Stimulated activated naive CD4-positive, alpha-beta T cell treated with Interleukin-2 at 50 U/mL for 16 hours (primary cell): ENCODE measurements around the gene DNAJC18.

ENCODE experiments used
- DNase-seq: peaks from one replicate; lab custom pipeline; 2025; lab: John Stamatoyannopoulos, UW

DNAJC18 gene

DNA sequence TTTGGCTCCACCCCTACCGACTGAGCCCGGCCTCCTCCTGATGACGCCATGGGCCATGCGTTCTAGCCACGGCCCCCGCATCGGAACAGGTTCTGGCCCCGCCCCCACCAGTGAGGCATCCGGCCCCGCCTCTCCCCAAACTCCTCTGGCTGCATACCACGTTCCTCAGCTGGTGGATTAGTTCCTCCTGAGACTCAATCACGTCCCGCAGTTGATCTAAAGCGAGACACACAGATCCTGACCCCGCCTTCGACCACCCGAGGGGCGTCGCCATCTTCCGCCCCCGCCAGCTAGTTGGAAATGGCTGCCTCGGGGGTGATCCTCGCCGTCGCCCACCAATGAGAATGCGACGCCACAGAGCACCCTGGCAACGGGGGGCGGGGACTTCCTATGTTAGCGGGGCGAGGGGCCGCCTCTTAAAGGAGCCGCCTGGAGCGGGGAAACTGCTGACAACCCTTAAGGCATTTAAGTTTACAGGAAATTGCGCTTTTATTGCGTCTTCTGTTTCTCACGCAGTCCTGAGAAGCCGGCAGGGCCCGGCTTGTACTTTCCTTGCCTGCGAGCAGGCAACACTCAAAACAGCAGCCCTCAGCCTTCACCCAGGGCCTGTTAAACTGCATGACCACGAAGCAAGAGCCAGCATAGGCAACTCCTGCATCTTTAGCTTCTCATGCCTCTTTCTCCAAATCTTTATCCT is 35.4 kb downstream of the DNAJC18 start, which contains the start of gene SPATA24:
Gene SPATA24 (minus strand): TSS at position 303 of the 697 bp plus-strand sequence. CDS start 29 bp downstream, at position 274.
- peak; percentile 98 for DNase-seq

DNA sequence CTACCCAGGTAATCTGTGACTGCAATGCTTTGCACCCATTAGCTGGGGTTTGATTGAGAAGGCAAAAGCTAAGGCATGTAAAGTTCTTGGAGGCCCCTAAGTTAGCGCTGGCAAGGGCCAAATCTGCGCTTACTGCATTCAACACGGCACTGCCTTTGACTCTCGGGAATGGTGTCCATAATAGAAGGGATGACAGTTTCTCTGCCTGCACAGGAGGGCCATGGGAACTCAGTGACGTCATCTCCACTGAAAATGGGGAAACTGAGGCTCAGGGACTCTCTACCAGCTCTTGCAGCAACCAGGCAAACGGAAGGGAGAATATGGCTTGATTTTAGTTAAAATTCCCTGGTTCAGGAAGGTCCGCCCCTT is 35.9 kb downstream of the DNAJC18 start:
- DNase-seq, result no peak

DNA sequence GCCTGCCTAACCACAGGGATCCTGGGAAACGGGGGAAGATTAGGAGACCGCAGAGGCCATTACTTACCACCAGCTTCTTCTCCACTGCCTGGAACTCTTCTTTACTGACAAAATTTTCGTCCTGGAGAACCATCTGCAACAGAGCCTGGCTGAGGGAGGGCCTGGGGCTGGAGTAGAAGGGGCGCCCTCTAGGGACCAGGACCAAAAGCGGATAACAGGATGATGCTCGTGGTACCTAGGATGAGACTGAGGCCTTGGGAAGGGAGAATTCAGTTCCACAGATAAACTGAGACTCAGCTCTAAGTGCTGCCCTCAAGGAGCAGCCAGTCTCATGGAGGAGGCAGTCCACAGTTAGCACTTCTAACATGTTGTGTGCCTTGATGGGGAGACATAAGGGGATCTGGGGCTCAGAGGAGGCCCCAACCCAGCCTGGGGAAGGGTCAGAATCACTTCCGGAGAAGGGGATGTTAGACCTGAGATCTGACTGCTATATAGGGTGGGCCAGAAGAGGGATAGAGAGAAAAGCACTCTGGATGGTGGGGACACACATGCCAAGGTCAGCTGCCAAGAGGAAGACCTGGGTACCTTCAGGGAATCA is 36.7 kb downstream of the DNAJC18 start:
- DNase-seq, result no peak

- DNase-seq, result no peak
Measured at GRCh38 chr5:139401546-139401945, 37.8 kb downstream of the DNAJC18 start.

- DNase-seq, result no peak
Measured at GRCh38 chr5:139399501-139400121, 39.7 kb downstream of the DNAJC18 start.

DNA sequence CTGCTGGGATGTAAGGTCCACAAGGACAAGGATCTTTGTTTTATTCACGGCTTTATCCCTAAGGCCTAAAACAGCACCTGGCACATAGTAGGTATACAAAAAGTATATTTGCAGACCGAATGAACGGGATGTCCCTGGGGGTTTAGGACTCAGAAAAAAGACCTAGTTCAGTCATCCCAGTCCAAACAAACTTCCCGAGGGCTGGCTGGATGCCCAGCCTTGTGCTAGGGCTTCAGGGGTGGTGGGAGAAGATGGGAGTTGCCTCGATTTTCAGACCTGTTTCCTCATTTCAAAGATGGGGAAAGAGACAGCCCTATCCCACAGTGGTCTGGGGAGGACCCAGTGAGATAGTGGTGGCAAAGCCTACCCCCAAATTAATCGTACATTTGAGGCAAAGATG is 41.4 kb downstream of the DNAJC18 start:
- DNase-seq, result no peak

DNA sequence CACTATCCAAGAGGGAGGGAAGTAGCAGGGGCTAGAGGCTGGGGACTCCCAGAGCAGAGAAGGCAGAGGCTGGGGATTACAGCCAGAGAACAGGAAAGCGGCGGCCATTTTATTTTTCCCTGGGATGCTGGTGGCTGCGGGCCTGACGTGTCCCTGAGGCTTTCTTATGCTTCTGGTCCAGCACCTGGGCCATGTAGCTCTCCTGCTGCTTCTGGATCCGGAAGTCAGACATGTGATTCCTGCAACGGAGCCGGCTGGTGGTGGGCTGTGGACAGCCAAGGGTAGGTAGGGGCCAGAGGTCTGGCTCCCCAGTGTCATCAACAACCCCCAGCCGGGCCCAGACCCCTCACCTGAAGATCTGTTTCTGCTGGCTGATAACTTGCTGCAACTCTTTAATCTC is 42.6 kb downstream of the DNAJC18 start:
- DNase-seq, result no peak

DNA sequence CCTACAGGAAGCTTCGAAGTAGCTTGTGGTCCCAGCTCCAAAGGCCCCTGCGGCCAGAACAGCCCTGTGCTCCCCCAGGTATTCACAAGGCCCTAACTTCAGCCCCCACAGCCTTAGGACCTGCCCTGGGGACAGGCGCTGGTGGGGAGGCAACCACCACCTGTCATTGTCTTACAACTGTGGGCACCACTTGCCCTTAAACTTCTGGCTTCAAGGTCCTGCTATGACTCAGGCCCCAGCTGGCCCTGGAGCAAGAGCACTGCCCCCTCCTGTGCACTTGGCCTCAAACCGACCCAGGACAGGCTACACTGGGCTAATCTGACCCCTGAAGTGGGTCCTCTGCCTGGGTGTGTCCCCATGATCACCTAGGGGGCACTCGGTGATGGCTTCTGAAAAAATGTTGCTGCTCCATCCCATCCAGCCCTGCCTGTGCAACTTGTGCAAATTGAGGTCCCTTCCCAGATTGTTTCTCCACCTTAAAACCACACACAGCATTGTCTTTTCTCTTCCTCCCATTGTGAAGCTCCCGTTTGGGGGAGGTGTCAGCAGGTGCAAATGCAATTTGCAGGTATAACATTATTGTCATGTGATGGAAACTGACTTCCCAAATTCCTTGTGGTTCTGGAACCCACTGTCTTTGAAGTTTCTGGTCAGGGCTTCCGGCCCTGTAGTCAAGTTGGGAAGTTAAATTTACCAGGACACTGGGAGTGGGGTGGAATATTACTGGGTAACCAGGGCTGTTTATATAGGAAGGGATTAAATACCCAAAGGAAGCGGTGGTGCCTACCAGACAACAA is 43.3 kb downstream of the DNAJC18 start:
- no peak for DNase-seq

DNA sequence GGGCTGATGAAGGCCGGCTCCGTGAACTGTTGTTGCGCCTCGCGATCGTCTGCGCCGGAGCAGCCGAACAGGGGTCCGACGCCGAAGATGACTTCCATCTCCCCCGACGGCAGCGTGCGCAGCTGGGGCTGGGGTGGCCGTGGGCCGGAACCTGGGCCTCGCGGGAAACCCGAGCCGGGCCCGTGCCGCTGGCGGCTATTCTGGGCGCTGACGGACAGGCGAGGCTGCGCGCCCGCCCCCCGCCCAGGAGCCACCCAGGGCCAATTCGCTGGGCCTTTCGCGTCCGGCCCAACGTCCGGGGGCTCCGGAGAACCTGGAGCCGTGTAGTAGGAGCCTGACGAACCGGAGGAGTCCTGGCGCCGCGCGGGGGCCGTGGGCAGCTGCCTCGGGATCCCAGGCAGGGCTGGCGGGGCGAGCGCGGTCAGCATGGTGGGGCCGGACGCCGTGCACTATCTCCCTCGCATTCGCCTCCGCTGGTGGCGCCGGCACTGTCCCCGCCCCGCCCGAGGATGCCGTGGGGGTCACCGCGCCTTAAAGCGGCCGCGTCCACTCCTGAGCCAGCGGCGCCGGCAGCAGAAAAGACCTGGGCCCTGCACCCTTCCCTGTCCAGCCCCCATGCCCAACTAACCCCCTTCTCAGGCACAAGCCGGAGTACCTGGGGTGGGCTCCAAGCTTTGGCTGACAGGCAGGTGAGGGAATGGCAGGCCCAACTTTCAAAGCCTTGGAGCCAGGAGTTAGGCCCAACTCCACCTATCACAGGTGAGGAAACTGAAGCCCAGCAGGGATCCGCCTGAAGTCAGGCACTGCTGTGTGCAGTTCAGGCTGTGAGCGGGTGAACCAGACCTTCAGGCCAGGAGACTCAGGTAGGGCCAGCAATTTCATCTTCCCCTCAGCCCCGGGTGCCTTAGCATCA is 44.4 kb downstream of the DNAJC18 start, which contains the start of gene PROB1:
Gene PROB1 (minus strand): TSS at position 451 of the 913 bp plus-strand sequence. CDS start 23 bp downstream, at position 428.
- DNase-seq, result no peak

DNA sequence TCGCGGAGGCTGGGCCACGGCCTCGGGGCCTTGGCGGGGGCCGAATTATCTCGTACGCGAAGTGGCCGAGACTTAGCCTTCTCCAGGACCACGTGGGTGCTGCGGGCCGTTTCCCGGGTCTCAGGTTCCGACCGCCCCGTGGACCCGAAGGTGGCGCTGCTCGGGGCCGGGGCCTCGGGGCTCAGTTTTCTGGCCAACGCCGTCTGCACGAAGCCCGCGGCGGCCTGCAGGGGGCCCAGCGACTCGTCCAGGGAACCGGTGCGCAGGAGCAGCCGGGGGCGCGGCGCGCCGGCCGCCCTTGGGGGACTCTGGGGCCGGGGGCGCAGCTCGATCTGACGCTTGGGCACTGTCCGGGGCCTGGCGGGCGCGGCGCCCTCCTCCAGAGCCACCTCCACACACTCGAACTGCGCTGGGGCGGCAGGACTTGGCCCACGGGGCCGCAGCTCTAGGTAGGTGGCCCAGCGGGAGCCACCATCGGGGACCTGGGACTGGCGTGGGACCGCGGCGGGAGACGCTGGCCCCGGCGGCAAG is 45.1 kb downstream of the DNAJC18 start:
- peak; percentile 49 for DNase-seq

DNA sequence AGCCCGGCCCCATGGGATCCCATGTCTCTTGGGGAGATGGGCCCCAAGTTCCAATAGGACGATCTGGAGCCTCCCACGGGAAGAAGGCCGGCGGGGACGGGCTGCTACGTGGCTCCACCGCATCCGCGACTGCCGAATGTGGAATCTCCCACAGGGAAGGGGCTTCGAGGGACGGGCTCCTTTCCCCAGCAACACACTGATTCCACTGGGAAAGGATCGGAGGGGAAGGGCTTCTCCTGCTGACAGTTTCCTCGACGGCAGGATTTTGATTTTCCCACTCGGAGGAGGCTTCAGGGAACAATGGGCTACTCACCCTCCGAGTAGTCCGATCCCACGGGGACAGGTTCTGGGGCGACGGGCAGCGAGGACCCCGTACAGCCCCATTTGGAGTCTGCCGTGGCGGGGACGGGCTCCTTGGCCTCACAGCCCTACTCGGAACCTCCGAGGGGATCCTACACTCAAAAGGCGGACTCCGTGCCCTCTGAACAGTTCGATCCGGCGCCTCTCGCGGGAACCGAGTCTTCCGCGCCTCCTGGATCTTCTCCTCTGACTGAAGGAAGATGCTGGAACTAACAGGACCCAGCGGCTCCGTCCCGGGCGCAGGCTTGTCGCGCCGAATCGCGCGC is 45.7 kb downstream of the DNAJC18 start:
- DNase-seq, result no peak

DNA sequence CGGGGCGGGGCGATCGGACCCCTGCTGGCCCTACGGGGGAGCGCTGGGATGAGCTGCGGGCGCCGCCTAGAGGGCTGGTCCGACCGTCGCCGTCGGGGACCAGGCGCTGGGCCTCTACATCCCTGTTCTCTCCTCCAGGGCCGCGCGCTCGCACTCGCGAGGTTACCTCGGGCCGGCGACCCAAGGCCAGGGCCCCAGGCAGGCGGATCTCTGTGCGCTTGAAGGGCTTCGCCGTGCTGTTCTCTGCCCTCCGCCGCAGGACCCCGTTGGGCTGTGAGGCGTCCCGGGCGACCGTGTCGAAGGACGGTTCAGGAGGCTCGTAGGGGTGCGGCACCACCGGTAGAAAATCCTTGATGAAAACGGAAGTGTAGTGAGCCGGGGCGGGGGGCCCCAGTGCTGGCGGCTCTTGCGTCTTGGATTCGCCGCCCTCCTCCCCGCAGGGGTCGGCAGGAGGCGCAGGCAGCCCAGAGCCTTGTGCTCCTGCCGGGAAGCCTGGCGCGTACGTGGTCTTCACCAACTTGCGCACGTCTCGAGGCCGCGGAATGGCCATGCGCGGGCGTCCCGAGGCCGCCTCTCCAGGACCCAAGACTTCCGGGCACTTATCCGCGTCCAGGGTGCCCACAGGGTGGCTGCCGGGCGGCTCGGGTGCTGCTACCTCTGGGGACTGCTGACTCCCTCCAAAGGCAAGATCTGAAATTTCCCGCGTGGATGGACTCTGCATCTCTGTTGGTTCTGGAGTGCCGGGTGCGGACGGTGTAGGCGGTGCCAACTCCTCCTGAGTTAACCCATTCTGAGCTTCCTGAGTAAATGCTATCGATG is 46.4 kb downstream of the DNAJC18 start:
- DNase-seq, result peak; percentile 78

- no peak for DNase-seq
Measured at GRCh38 chr5:139392324-139392677, 47.0 kb downstream of the DNAJC18 start.

- no peak for DNase-seq
Measured at GRCh38 chr5:139391570-139392323, 47.6 kb downstream of the DNAJC18 start.

GRCh38 chr5:139390639-139391569 is 48.4 kb downstream of the DNAJC18 start:
- DNase-seq, result no peak

DNA sequence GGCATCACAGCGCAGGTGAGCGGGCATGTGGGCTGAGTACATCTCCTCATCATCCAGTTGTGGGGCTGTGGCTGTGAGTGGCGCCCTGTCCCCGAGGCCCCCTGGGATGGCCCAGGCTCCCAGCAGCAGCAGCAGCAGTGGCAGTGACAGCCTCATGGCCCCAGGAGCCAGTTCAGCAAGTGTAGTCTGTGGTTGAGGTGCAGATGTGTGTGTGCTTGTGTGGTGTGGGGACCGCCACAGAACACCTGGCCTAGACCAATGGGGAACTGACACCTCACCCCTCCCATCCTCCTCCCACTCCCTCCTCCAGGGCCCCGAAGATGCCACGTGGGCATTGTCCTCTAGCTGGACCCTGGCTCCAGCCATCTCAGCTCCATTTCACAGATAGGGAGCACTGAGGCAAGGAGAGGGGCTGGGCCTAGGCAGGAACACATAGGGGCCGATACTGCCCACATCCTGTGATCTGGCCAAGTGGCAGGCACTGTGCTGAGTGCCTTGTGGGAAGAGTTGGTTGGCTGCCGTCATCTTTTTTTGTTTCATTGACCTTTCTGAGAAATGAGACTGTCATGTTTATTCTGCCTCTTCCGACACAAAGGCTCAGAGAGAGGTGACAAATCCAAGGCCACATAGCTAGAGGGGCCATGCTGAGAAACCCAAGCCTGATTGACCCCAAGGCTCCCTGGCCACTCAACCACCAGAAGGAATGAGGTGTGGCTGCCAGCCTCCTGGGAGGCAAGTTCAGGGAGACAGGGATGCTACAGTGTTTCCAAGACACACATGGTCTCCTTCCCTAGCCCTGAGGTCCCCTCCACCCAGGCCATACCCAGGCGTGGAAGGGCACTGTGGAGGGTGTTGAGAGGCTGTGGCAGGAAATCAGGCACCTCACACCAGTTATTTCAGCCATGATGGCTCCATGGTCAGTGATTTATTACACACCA is 49.4 kb downstream of the DNAJC18 start, which contains the start of gene MZB1:
Gene MZB1 (minus strand): TSS at position 213 of the 938 bp plus-strand sequence. CDS start 57 bp downstream, at position 156.
- peak; percentile 60 for DNase-seq
